LNCAP (cell line): Measurements from ENCODE around the gene RHBDL1.

ENCODE experiments used
- CTCF ChIP-seq: fragments of 450-650 bp; IDR thresholded peaks from 2 replicates; pipeline ENCODE4 v1.5.1; 2017; ENCODE audit warnings: mild to moderate bottlenecking

Gene RHBDL1

GRCh38 chr16:704047-704446 lies 28.6 kb downstream of the RHBDL1 start:
- no peak for TF ChIP-seq CTCF

DNA sequence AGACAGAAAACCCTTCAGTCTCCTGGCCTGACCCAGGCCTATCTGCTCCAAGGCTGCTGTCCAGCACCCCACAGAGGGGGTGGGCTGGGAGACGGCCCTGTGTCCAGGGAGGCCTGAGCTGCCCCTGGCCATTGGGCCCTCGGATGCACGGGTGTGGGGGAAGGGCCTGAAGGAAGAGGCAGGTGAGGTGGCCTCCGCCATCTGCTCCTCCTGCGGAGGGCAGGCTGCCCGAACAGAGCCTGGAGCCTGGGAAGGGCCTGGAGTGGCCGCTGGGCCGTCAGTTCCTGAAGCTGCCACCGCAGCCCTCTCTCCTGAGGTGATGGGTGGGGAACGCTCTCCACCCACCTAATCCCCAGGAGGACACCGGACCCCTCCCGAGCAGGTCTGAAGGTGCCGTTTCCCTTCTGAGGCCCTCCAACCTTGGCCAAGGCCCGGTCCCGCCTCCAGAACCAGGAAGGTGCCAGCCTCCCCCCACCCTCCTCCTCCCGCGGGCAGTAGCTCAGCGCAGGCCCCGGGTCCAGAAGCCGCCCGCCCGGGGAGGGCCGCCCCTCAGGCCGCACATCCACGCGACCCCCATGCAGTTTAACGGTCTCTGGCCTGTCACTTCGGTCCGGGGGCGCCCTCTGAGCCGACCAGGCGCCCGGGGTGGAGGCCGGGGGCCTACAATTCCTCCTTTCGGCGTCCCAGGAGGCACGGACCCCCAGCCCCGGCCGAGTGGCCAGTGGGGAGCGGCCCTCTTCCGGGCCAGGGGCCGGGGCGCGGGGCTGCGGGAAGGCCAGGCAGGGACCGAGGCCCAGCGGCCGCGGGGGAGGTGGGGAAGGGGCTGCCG lies 29.3 kb downstream of the RHBDL1 start:
- TF ChIP-seq CTCF = no peak

DNA sequence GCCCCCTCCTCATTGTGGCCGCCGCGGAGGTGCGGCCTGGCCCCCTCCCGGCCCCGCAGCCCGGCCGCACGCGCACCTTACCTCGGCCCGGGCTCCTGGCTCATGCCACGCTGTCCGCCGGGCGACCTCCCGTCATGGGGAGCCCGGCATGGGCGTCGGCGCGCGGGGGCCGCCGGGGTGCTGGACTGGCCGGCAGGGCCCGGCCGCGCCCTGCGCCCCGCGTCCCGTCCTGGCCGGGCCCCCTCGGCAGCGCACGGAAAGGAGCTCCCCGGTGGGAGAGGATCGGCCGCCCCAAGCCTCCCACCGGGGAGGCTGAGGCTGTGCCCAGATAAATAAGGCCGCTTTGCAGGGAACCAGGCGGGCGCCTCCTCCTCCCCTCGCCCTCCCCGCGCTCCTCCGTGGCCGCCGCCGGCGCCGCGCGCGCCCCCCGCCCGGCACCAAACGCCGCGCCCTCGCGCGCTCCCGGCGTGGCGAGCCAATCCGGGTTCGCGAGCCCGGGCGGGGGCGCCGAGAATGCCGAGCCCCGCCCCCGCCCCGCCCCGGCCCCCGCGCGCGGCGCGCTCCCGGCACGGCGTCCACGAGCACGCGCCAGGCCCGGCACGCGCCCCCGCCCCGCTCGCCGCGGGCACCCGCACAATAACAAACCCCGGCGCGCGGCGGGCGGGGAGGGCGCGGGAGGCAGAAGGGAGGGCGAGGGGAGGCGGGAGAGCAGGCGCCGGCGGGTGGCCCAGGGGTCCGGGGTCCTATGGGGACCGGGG lies 30.1 kb downstream of the RHBDL1 start, which contains the start of gene FBXL16:
Gene FBXL16, minus strand, starts transcription at position 371 of the 758 bp plus-strand sequence. CDS start 8,396 bp downstream, outside the sequence.
- no peak for TF ChIP-seq CTCF

DNA sequence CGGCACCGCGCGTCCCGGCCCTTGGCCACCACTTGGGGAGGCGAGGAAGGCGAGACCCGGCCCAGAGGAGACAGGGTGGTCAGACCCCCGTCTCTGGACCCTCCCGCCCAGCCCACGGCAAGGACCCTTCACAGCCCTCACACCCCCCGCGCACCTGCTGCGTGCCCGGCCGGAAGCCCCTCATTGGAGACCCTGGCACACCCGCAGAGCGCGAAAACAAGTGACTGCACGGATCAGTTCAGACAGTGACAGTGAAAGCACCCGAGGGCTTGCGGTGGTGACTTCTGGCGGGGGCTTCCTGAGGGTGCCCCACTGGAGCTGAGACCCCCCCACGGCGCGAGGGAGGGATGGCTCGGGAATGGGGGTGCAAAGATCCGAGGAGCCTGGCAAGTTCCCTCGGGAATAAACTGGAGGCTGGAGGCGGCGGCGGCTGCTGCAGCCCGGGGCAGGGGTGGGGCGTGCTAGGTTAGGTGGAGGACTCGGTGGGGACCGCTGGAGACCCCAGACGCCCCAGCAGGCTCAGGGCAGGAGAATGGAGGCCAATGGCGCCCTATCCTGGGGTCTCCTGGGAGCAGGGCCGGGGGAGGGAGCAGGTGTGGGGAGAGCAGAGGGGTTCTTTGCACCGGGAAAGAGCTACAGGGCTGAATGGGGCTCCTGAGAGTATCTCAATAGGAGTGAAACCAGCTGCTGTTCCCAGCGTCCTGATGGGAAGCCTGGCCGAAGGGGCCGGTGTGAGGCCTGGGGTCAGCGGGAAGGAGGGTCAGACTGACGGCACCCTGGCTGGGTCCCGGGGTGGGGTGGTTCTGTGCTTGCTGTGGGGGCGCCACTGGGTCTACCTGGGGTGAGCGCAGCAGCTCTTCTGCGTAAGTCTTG lies 31.0 kb downstream of the RHBDL1 start:
- no peak for TF ChIP-seq CTCF

DNA sequence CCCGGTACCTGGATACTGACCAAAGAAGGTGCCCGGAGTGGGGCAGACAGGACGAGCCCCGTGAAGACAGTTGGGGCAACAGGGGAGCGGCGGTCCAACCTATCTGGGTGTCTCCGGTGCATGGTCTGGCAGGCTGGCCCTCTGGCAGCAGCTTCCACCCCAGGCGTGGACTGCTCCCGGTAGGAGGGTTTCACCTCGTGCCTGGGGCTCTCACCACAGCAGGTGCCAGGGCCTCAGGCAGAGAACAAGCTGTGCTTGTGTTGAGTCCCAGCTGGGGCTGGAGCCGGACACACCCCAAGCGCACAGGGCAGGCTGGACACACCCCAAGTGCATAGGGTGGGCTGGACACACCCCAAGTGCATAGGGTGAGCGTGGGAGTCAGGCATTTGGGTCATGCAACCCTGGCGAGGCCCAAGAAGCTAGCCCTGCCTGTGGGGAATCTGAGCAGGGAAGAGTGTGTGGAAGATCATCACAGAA lies 31.6 kb downstream of the RHBDL1 start:
- TF ChIP-seq CTCF = no peak

DNA sequence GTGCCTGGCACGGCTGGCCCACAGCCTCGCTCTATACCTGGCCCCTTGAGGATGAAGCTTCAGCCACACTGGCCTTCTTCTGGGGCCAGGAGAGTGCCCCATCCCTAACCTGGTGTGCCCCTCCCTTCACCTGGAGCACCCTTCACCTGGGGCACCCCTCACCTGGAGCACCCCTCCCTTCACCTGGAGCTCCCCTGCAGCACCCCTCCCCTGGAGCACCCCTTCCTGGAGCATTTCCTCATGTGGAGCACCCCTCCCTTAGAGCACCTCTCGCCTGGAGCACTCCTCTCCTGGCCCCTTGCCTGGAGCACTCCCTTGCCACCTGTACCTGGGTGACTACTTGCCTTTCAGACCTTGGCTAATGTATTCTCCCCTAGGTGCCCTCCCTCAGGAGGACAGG lies 32.5 kb downstream of the RHBDL1 start:
- no peak for TF ChIP-seq CTCF

DNA sequence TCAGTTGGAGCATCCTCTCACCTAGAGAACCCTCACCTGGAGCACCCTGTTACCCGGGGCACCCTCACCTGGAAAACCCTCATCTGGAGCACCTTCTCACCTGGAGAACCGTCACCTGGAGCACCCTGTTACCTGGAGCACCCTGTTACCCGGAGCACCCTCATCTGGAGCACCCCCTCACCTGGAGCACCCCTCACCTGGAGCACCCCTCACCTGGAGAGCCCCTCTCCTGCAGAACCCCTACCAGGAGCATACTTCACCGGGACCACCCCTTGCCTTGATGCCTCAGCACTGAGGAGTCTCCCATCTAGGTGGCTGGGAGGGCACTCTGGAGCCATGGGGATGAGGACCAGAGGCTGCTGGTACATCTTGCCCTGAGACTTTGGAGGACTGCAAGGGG lies 33.5 kb downstream of the RHBDL1 start:
- no peak for TF ChIP-seq CTCF
